ENCODE results near the gene ACP3. TPM values are rescaled to one million over a fixed set of nuclear protein-coding genes. Genes with fewer than 3 reads are reported as not detected.
"Not testable (repeated sequence)": the region's sequence is repeated elsewhere in the genome, so short reads cannot be mapped to it uniquely, and the experiment has no call there.

ACP3 gene
- total and polyA plus RNA-seq, 2 of the 4 experiments (the other 2 are of a cell fraction), result 0.36 to 0.54 TPM

DNA sequence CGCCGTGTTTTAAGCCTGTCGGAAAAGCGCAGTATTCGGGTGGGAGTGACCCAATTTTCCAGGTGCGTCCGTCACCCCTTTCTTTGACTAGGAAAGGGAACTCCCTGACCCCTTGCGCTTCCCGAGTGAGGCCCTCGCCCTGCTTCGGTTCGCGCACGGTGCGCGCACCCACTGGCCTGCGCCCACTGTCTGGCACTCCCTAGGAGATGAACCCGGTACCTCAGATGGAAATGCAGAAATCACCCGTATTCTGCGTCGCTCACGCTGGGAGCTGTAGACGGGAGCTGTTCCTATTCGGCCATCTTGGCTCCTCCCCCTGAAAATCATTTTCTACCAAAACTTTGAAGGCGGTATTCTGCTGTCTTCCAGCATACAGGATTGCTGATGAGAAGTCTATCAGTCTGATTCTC lies 59.7 kb downstream of the ACP3 start:
- H3K56ac ChIP-seq (ENCODE audit: extremely low read depth, insufficient read depth, low read length); H3K9me3 ChIP-seq (ENCODE audit: control insufficient read depth, insufficient read depth, low read length); H2AK5ac ChIP-seq (ENCODE audit: low read depth, low read length); H3K23ac ChIP-seq (ENCODE audit: low read depth, low read length); H2BK20ac ChIP-seq (ENCODE audit: low read depth, low read length); H2AFZ ChIP-seq (replicated peaks; ENCODE audit: low read length, poor library complexity); H3K4me2 ChIP-seq (ENCODE audit: low read depth, low read length); H2BK120ac ChIP-seq (ENCODE audit: low read depth, low read length); dilution Hi-C loops (cut with HindIII; ENCODE audit: low sequenced_read_pairs, unreplicated experiment); ATAC-seq (ENCODE audit: low read depth); H2BK5ac ChIP-seq (ENCODE audit: low read depth, low read length, poor library complexity, severe bottlenecking); H4K91ac ChIP-seq (ENCODE audit: insufficient read depth, low read depth, low read length); H3K27ac ChIP-seq (ENCODE audit: insufficient read depth, low read length); H3K9me1 ChIP-seq (ENCODE audit: insufficient read depth, low read length); H3K4me1 ChIP-seq (ENCODE audit: control insufficient read depth, insufficient read depth, low read length); H3K36me3 ChIP-seq (ENCODE audit: control insufficient read depth, insufficient read depth, low read length); DNase-seq; H4K20me1 ChIP-seq (ENCODE audit: insufficient read depth, low read length); H4K8ac ChIP-seq (ENCODE audit: low read depth in 2 of 2, low read length in 2 of 2); H2BK15ac ChIP-seq (ENCODE audit: low read depth, low read length); H2AK9ac ChIP-seq (replicated peaks; ENCODE audit: low read depth, low read length, poor library complexity); H3K18ac ChIP-seq (ENCODE audit: low read depth, low read length); H3K14ac ChIP-seq (replicated peaks; ENCODE audit: low read depth, low read length); H4K5ac ChIP-seq (ENCODE audit: low read depth, low read length); in situ Hi-C loops (cut with MboI; ENCODE audit: low sequenced_read_pairs); intact Hi-C loops (cut with micrococcal nuclease); H3K4ac ChIP-seq (ENCODE audit: low read depth, low read length); BruUV-seq (replicated peaks); CTCF ChIA-PET; H3K9ac ChIP-seq (ENCODE audit: low read depth, low read length); H3K27me3 ChIP-seq (ENCODE audit: control insufficient read depth, insufficient read depth, low read length); POLR2A ChIA-PET (ENCODE audit: unreplicated experiment); H3K79me1 ChIP-seq (ENCODE audit: low read depth in 1 of 2, low read length in 2 of 2): not testable (repeated sequence)
- WGBS, 2 experiments (ENCODE audit: extremely low coverage in 2 of 2, insufficient read length in 1 of 2), result 96% methylated on average over 16 of the region's 25 CpGs; no CpG with 5 or more reads in 1 of the 2 experiments
- H3K4me3 ChIP-seq (ENCODE audit: insufficient read depth, low read depth, low read length), result peak overlapping the region; percentile 34; the same call in 1 of the 2 replicates
